Fibroblast of the aortic adventitia (primary cell): Measurements from ENCODE around the gene RBM25. TPM values are rescaled to one million over a fixed set of nuclear protein-coding genes. Genes with fewer than 3 reads are reported as not detected.

Source experiments
- DNase-seq: peaks from one replicate; pipeline ENCODE4 v3.0.0-alpha.2; 2010; ENCODE audit warnings: low read depth
- H3K4me3 ChIP-seq: 2 replicates; pipeline ENCODE4 v1.5.1; 2011; ENCODE audit warnings: low read depth, mild to moderate bottlenecking, control low read depth, low read length, moderate library complexity
- CTCF ChIP-seq: IDR thresholded peaks from 2 replicates; pipeline ENCODE4 v1.5.1; 2011; ENCODE audit warnings: mild to moderate bottlenecking, low read length, control low read depth, inconsistent platforms; ENCODE audit not compliant: insufficient read depth
- total RNA-seq: library from RNA; depleted of rRNA; stranded (reverse); fragments of >200 nt; gene quantifications from 2 replicates; pipeline ENCODE4 v1.2.3, GENCODE V29; 2012; ENCODE audit warnings: low replicate concordance

RBM25 gene
- total RNA-seq, 1 donor, result 54.5 TPM

- H3K4me3 ChIP-seq, result peak overlapping the region; percentile 96
- no peak for DNase-seq
- no peak for TF ChIP-seq CTCF
Observed at GRCh38 chr14:73057944-73058223, 450 bp upstream of the RBM25 start.

DNA sequence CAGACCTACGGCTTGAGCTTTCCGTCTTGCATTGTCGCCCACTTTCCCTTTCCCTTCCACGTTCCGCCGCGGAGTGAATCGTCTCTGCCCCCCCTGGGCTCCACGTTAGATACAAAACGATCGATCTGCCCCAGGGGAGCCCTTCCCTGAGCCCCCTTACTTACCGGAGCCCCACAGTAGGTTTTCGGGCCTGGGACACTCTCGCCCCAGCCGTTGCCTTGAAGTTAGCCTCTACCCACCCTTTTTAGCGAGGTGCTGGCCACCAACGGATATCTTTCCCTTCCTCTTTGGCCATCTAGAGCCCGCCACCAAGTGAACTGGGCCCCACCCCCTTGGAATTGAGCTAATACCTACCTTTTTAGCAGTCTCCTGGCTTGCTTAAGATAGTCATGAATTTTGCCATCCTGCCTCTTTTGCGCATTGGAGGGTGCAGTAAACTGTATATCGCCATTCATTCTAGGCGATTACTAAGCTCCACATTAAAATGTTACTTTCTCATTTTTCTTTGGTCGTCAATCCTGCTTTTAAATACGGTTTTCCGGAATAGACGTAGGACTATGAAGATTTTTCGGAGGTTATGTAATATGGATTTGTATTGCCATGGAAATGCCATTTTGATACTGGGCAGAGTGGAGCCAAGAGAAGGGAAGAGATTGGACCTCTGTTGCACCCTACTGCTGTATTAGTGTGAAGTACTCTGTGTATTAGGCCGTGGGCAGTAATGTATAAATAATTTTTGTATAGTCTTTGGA is 764 bp downstream of the RBM25 start:
- no peak for TF ChIP-seq CTCF
- peak; percentile 60 for DNase-seq
- peak overlapping the region; percentile 96 for H3K4me3 ChIP-seq

GRCh38 chr14:73069585-73069984 is 11.3 kb downstream of the RBM25 start:
- no peak overlapping the region for H3K4me3 ChIP-seq
- DNase-seq, result no peak
- no peak for TF ChIP-seq CTCF

GRCh38 chr14:73091044-73091443 is 32.7 kb downstream of the RBM25 start:
- no peak for DNase-seq
- no peak overlapping the region for H3K4me3 ChIP-seq
- TF ChIP-seq CTCF, result no peak

GRCh38 chr14:73097421-73097820 is 39.1 kb downstream of the RBM25 start:
- no peak overlapping the region for H3K4me3 ChIP-seq
- TF ChIP-seq CTCF, result no peak
- DNase-seq, result no peak

GRCh38 chr14:73100334-73100733 is 42.0 kb downstream of the RBM25 start:
- no peak for DNase-seq
- TF ChIP-seq CTCF, result no peak

DNA sequence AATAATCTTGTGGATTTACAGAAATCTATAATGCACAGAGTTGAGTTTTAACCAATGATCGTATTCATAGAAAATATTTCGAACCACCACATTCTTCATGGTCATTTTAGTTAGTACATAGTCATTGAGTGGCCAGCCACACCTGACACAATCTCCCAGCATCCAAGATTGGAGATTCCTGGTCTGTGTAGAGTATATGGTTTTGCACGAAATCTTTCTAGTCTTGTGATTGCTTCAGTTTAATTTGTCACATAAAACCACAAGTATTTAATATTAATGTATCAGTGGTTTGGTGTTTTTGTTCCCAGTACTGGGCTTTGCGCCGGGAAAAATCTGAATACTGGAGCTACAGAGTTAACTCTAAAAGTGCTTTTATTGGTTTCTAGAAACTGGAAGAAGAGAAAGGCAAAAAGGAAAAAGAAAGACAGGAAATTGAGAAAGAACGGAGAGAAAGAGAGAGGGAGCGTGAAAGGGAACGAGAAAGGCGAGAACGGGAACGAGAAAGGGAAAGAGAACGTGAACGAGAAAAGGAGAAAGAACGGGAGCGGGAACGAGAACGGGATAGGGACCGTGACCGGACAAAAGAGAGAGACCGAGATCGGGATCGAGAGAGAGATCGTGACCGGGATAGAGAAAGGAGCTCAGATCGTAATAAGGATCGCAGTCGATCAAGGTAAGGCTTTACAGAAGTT is 44.6 kb downstream of the RBM25 start:
- no peak for DNase-seq
- no peak for TF ChIP-seq CTCF
- H3K4me3 ChIP-seq, result no peak overlapping the region

More at GRCh38 chr14:73100334-73100733, 42.0 kb downstream of the RBM25 start:
- H3K4me3 ChIP-seq, result no peak overlapping the region
